NCI-H2196 treated with DMSO at 0.1 percent for 48 hours (cell line): ENCODE data around the gene GPATCH1.
A peak's percentile ranks its signal among the peaks of the same experiment; 100 is the strongest.
"Not testable (repeated sequence)": the region's sequence is repeated elsewhere in the genome, so short reads cannot be mapped to it uniquely, and the experiment has no call there.

ENCODE experiments used
- DNase-seq: peaks from one replicate; lab custom pipeline; 2025; ENCODE audit not compliant: unreplicated experiment; lab: John Stamatoyannopoulos, UW

The GPATCH1 gene

DNA sequence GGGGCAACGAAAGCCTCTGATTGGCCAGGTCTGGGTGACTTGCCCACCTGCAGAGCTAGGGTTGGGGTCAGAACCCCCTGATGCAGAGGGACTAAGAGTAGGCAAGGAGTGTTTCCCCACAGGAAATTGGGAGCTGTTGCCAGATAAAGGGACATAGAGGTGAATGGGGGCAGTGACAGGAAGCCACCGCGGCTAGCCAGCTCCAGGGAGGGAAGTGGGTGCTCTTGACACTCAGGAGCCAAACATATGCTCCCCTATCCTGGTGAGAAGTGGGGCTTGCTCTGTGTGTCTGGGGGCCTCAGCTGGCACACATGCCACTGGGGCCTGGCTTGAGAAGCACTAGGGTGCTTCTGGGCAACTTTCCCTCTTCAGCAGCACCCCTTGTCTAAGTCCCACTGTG is 76.9 kb downstream of the GPATCH1 start:
- no peak for DNase-seq

DNA sequence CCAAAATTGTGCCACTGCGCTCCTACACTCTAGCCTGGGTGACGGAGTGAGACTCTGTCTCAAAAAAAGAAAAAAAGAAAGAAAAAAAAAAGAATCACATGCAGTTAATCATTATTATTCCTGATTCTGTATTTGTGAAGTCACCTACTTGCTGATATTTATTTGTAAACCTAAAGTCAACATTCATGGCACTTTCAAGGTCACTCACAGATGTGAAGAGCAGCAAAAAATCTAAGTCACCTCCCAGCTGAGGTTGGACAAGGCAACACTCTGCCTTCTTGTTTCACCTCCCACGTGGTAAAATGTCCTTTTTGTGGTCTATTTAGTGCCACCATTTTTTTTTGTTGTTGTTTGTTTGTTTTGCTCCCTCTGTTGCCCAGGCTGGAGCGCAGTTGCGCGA is 77.4 kb downstream of the GPATCH1 start:
- DNase-seq: no peak

DNA sequence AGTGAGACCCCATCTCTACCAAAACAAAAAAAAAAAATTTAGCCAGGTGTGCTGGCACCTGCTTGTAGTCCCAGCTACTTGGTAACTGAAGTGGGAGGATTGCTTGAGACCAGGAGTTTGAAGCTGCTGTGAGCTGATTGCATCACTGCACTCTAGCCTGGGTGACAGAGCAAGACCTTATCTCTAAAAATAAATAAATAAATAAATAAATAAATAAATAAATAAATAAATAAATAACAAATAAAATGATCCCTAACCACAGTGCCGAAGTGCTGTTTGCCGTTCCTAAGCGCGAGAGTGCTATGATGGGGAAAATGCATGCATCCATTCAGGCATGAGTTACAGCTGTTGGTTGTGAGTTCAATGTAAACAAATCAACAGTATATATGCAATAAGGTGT is 78.2 kb downstream of the GPATCH1 start:
- no peak for DNase-seq

DNA sequence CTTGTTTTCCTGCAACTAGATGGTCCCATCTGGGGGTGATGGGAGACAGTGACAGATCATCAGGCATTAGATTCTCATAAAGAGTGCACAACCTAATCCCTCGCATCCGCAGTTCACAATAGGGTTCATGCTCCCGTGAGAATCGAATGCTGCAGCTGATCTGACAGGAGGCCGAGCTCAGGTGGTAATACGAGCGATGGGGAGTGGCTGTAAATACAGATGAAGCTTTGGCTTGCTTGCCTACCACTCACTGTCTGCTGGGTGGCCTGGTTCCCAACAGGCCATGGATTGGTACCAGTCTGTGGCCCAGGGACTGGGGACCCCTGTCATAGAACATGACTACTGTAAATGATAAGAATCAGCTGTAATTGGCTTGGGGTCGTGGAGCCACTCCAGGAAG is 78.9 kb downstream of the GPATCH1 start:
- no peak for DNase-seq

DNA sequence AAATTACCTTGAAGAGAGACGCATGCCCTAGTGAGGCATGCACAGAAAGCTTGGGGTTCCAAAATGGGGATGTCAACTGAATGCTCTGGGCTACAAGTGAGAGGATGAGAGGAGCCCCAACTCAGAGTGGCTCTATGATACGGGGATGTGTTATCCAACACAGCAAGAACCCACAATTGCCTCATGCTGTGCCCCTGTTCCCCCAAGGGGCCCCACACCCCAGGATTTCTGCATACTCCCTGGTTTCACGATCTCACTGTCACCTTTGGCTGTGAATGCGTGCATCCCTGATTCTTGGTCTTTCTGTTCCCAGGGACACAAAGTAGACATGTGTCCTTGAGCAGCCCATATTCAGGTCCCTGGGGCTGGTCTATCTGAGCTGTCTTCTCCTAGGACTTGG is 80.2 kb downstream of the GPATCH1 start:
- no peak for DNase-seq

DNA sequence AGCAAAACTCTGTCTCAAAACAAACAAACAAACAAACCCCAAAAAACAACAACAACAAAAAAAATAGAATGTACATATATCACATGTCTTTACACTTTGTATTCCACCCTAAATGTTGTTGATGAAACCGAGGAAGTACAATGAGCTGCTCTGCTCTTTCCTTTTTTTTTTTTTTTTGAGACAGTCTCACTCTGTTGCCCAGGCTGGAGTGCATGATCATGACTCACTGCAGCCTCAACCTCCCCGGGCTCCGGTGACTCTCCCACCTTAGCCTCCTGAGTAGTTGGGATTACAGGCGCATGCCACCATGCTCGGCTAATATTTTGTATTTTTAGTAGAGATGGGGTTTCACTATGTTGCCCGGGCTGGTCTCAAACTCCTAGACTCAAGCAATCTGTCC is 82.5 kb downstream of the GPATCH1 start:
- DNase-seq: no peak

DNA sequence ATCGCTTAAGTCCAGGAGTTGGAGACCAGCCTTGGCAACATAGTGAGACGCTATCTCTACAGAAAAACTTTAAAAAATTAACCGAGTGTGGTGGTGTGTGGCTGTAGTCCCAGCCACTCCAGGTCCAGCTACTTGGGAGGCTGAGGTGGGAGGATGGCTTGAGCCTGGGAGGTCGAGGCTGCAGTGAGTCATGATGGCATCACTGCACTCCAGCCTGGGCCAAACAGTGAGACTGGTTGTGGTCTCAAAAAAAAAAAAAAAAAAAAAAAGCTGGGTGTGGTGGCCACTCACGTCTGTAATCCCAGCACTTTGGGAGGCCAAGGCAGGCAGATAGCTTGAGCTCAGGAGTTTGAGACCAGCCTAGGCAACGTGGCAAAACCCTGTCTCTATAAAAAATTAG is 85.1 kb downstream of the GPATCH1 start:
- not testable (repeated sequence) for DNase-seq

DNA sequence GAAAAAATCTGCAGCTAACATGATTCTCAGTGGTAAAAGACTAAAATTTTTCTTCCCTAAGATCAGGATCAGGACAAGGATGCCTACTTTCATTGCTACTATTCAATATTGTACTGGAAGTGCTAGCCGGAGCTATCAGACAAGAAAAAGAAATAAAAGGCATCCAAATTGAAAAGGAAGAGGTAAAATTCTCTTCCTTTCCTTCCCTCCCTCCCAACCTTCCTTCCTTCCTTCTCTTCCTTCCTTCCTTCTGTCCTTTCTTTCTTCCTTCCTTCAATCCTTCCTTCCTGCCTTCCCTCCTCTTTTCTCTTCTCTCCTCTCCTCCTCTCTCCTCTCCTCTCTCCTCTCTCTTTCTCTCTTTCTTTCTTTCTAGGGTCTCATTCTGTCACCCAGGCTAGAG is 86.5 kb downstream of the GPATCH1 start:
- no peak for DNase-seq

DNA sequence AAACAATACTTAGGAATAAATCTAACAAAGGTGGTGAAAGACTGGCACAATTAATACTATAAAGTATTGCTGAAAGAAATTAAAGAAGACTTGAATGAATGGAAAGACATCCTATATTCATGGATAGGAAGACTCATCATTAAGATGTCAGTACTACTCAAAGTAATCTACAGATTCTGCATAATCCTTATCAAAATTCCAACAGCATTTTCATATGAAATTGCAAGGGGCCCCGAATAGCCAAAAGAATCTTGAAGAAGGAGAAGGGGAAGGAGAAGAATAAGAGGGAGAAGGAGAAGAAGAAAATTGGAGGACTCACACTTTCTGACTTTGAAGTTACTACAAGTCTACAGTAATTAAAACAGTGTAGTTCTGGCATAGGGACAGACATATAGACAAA is 87.5 kb downstream of the GPATCH1 start:
- DNase-seq: no peak

DNA sequence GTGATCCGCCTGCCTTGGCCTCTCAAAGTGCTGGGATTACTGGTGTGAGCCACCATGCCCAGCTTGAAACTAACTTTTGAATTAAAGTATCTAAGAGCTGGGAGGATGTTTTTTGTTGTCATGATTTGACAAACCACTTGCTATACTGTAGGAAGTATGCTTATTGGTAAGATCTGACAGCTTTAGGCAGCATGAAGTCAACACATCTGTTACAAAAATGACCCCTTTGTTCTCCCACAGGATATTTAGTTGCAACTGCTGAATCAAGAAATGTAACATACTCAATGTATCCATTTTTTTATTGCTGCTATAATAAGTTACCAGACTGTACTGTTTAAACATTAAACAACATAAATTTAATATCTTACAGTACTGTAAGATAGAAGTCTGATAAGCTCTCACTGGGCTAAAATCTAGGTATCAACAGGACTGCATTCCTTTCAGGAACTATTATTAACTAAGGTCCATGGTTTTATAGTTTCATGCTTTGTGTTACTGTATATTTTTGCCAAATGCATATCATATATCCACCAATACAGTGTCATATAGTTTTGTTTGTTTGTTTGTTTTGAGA is 90.3 kb downstream of the GPATCH1 start:
- DNase-seq: no peak

DNA sequence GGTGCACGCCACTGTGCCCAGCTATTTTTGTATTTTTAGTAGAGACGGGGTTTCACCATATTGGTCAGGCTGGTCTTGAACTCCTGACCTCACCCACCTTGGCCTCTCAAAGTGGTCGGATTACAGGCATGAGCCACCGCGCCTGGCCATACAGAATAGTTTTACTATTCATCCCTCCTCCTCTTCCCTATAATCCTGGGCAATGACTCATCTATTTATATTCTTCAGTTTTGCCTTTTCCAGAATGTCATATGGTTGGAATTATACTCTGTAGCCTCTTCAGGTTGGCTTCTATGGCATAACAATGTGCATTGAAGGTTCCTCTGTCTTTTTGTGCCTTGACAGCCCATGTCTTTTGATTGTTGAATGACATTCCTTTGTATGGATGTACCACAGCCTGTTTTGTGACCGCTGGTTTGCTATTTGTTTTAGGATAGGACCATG is 91.0 kb downstream of the GPATCH1 start:
- DNase-seq: no peak

DNA sequence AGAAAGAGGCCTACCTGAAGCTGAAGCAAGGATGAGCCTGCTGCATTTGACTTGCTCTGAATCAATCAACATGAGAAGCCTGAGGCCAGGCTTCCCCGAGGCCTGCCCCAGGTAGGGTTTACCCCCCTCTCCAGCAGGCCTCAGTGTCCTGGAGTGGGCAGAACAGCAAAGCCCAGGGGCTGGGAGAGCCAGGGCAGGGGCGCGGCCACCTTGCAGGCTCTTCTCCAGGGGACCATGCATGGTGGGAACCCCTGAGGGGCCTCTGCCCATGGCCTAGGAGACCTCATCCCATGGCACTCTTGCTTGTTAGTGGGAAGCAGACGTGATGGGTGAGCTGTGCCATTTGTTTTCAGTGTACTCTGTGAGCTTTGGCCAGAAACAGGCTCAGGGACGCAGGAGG is 93.2 kb downstream of the GPATCH1 start:
- no peak for DNase-seq

DNA sequence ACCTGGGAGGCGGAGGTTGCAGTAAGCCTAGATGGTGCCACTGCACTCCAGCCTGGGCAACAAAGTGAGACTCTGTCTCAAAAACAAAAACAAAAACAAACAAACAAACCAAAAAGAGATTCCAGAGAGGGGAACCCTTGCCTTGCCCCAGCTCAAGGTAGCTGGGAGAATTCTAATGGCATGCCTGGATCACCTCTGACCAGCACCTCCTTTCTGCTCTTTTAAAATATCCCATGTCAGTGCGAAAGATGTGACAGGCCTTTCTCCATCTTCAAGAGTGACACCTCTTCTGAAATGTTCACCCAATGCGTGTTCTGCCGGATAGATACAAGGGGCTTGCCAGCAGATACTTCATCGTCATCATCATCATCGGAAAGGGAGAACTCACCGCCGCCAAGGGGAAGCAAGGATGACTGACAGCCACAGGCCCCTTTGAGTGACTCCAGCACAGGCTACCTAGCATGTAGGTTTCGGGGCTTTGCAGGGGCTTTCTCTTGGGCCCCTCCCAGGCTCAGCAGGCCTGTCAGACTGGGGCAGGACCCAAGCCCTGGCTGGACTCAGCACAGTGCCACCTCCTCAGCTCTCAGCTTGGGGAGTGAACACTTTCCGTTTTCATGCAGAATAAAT is 94.3 kb downstream of the GPATCH1 start:
- DNase-seq: no peak

DNA sequence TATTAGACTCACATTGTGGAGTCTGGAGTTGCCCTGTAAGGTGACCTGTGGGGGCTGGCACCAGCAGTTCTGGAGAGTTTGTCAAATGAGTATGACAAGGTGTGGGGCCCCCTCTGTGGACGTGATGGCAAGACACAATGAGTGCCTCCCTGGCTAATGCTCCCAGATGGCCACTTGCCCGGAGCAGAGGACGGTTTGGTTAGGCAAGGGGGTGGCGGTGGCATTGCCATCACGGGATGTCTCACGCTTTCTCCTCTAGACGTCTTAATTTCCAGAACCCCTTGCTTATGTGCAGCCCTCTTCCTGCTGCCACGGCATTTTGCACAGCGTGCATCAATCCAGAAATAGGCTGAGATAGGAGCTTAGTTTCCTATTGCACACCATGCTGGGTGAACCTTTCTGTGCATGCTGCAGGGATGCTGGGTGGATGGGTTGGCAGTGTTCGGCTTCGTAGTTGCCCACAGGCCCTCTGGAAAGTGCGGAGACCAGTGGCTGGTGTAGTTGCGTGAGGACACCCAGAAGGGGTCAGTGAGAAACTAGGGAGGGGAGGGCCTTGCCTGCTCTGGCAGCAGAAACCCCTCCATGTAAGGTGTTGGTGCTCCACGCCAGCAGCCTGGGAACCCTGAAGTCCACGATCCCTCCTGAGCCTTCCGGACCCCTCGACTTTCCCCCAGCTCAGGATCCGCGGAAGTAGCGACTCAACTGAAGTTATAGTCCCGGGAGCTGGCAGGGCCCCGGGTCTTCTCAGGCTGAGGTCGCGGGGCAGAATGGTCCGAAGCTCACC is 95.1 kb downstream of the GPATCH1 start:
- DNase-seq: no peak

DNA sequence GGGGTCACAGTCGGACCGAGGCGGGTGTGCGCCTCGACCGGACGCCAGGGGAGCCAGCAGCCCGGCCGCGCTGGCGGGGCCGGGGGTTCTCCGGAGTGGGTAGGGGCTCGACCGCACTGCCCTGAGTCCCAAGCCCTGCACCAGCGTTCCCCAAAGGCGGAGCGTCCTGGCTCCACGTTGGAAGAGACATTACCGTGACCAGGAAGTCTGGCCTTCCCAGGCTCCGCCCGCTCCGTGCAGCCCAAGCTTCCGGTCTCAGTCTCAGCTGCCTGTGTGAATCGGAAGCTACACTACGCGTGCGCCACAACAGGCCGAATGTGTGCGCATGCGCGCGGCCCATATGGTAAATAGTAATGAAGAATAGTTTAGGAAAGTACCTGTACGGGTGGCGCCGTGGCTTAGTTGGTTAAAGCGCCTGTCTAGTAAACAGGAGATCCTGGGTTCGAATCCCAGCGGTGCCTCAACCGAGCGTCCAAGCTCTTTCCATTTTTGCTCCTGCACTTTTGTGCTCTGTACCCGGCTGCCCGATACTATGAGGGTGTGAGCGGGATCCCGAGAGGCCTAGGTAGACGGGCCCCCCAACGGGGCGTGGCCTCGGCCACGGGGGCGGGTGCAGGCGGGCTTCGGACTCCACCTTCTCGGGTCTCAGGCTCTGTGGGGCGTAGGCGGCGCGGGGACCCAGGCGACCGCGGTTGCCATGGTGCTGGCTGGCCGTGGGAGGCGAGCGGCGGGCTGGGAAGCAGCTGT is 95.9 kb downstream of the GPATCH1 start:
- DNase-seq: peak; percentile 98

DNA sequence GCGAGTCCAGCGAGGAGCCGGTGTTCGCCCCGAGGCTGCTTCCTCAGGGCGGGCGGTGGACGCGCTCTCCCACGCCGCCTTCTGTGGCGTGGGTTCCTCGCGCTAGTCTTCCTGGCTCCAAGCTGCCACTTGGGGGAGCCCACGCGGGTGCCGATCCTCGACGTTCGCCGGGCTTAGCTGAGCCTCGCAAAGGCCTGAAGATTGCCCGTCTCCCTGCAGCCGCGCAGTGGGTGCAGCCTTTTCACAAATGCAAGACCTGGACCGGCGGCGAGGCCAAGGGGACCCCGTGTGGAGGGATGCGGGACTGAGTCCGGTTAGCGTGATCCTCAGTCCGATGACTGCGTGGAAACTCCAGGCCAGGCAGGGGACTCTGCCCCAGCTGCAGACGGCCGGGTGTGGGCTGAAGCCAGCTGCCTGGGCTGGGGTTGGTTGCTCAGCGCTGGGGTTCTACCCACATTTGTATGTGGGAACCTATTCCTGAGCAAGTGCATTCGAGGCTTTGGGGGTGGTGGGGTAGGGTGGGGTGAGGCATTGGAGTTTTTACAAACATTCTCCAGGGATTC is 96.5 kb downstream of the GPATCH1 start:
- DNase-seq: no peak
